ENCODE measurements around the gene GNL2.

The GNL2 gene

DNA sequence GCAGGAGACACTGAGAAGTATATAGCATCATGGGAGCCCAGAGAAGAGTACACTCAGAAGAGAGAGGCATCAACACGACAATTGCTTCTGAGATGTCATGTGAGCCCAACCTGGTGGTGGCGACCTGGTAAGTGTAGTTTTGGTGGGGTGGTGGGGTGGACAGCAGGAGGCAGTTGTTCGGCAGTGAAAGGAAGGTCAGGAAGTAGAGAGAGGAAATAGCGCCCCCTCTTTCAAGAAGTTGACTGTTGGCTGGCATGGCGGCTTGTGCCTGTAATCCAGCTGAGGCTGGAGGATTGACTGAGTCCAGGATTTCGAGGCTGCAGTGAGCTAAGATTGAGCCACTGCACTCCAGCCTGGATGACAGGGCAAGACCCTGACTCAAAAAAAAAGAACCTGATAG lies 26.4 kb upstream of the GNL2 start:
- TF ChIP-seq, protein P1, sequence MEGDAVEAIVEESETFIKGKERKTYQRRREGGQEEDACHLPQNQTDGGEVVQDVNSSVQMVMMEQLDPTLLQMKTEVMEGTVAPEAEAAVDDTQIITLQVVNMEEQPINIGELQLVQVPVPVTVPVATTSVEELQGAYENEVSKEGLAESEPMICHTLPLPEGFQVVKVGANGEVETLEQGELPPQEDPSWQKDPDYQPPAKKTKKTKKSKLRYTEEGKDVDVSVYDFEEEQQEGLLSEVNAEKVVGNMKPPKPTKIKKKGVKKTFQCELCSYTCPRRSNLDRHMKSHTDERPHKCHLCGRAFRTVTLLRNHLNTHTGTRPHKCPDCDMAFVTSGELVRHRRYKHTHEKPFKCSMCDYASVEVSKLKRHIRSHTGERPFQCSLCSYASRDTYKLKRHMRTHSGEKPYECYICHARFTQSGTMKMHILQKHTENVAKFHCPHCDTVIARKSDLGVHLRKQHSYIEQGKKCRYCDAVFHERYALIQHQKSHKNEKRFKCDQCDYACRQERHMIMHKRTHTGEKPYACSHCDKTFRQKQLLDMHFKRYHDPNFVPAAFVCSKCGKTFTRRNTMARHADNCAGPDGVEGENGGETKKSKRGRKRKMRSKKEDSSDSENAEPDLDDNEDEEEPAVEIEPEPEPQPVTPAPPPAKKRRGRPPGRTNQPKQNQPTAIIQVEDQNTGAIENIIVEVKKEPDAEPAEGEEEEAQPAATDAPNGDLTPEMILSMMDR (IDR thresholded peaks at IDR 0.05; ENCODE audit: borderline replicate concordance, insufficient read depth, low read depth, low read length), result no peak
- H3K4me3 ChIP-seq (ENCODE audit: low read depth, low read length), result no peak overlapping the region

DNA sequence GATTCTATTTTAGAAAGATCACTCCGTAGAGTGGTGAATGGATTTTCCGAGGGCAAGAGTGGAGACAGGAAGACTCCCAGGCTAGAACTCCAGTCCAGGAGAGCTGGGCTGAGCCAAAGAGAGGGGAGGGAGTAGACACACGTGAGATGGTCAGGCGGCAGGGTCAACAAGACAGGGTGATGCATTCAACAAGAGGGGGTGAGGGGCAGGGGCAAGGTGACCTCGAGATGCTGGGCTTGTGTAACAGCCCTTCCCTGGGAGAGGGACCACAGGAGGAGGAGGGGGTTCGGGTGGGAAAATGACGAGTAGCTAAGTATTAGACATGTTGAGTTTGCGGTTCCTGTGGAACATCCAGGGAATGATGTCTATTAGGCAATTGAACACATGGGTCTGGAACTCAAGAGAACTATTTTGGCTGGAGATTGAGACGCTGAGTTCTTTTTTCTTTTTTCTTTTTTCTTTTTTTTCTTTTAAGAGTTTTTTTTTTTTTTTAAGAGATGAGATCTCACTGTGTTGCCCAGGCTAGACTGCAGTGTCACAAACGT lies 25.7 kb upstream of the GNL2 start:
- H3K4me3 ChIP-seq (ENCODE audit: low read depth, low read length), result no peak overlapping the region
- TF ChIP-seq, protein P1 (IDR thresholded peaks at IDR 0.05; ENCODE audit: borderline replicate concordance, insufficient read depth, low read depth, low read length), result no peak

DNA sequence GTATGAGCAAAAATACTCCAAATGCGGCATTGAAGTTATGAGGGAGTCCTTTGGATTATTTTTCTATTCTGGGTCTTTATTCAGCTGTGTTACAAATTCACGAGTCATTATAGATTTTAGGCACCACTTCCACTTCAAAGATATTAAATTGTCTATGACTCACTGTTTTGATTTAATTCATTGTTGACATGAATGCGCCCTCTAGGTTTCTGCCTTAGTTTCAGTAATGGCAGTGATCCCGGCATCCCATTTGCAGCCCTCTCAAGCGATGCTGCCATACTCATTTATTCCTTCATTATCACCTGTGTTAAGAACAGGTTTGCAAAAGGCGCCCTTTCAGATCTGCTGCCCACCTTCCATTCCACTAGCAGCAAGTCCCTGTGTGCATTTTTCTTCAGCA lies 25.0 kb upstream of the GNL2 start:
- TF ChIP-seq, protein P1 (IDR thresholded peaks at IDR 0.05; ENCODE audit: borderline replicate concordance, insufficient read depth, low read depth, low read length), result no peak
- H3K4me3 ChIP-seq (ENCODE audit: low read depth, low read length), result no peak overlapping the region

DNA sequence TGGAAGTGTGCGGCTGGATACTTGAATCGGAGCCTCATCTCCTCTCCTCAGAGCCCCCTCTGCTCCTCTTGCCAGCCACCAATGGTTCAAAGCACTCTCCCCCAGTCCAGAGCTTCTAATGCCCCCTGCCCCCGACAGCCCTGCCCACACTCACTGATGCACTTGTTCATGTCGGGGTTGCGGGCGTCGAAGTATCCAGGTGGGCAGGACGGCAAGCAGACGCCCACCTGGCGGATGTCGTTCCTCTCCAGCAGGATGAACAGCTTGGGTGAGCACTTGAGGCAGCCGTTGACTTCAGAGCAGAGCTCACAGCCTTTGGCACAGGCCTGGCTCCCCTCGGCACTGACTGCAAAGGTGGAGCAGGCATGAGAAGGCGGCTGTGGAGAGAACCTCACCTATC lies 20.6 kb upstream of the GNL2 start:
- TF ChIP-seq, protein P1 (IDR thresholded peaks at IDR 0.05; ENCODE audit: borderline replicate concordance, insufficient read depth, low read depth, low read length), result no peak
- no peak overlapping the region for H3K4me3 ChIP-seq (ENCODE audit: low read depth, low read length)

DNA sequence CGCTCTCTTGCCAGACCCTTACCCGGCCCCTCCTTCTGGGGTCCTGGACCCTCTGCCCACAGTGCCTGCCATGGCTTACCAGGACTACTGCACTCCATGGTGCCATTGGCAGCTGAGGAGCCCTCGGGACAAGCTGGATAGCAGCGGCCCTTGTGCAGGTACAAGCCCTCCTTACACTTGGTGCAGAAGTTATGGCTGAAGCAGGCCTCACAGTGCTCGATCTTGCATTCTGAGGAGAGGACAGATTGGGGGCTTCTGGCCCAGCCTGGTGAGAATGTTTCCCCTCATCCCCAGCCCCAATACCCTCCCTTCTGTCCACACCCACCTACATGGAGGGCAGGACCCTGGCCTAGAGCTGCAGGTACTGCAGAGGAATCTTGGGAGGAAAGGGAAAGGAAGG lies 18.4 kb upstream of the GNL2 start:
- TF ChIP-seq, protein P1 (IDR thresholded peaks at IDR 0.05; ENCODE audit: borderline replicate concordance, insufficient read depth, low read depth, low read length), result no peak
- H3K4me3 ChIP-seq (ENCODE audit: low read depth, low read length), result no peak overlapping the region

DNA sequence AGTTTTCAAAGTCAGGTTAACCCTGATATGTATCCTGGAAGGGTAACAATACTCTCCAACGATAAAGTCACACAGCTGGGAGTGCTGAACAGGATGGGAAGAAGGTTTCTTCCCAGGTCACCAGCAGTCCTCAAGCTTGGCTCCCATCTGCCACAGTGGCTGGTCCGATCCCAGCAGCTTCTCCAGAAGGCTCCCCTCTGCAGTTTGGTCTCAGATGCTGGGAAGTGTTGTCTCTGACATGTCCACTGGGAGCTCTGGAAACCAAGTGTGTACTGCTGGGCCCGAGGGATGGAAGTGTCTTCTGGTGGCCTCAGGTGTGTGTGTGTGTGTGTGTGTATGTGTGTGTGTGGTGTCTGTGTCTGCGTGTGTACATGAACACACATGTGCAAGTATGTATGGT lies 16.4 kb upstream of the GNL2 start:
- TF ChIP-seq, protein P1 (IDR thresholded peaks at IDR 0.05; ENCODE audit: borderline replicate concordance, insufficient read depth, low read depth, low read length), result no peak
- no peak overlapping the region for H3K4me3 ChIP-seq (ENCODE audit: low read depth, low read length)

DNA sequence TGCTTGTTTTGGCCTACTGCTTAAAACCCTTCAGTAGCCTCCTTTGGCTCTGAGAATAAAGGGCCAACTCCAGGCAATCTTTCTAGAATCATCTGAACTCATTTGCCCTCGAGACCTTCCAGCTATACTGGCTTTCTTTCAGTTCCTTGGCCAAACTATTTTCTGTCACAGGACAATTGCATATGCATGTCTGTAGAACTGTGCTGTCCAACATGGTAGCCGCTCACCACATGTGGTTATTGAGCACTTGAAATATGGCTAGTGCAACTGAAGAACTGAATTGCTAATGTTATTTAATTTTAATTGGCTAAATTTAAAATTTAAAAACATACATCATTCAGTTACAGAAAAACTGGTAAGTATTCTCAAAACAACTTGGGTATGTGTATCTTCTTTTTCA lies 14.3 kb upstream of the GNL2 start:
- TF ChIP-seq, protein P1 (IDR thresholded peaks at IDR 0.05; ENCODE audit: borderline replicate concordance, insufficient read depth, low read depth, low read length), result no peak
- no peak overlapping the region for H3K4me3 ChIP-seq (ENCODE audit: low read depth, low read length)
